ENCODE data around the gene SERPINB12. TPM values are rescaled to one million over a fixed set of nuclear protein-coding genes. Genes with fewer than 3 reads are reported as not detected.

Gene SERPINB12
- total and polyA plus RNA-seq, 2 donors (not counting 3 experiments of a cell fraction or from before 2014, with no cell fraction given): not detected

DNA sequence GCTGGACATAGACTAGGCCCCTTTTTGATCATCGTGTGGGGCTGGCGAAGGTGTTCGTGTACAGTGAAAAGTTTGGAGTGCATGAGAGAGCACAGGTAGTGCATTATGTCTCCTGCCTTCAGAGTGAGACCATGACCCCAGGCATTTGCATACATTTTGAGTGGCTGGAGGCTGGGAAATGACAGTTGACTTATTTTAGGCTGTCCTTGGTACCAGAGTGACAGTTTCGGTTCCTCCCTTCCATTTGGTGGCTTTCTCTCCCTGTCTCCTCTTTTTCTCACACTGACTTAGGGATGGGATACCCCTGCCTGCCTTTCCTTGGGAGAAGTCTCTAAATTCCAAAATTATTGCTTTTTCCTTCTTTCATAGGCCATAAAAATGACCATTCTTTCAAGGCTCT is 20.1 kb downstream of the SERPINB12 start:
- Histone ChIP-seq H3K9ac (replicated peaks; ENCODE audit: extremely low read depth, insufficient read depth, low read length) (no peak overlapping the region), H3K9me3 (replicated peaks; ENCODE audit: control insufficient read depth, insufficient read depth, low read length) (no peaks in the 10 kb centered on the region), H3K4me3 (replicated peaks in 1 of 3; ENCODE audit: insufficient read depth in 1 of 3, low read depth in 1 of 3, low read length in 3 of 3) (no peak overlapping the region), H3K9me1 (replicated peaks; ENCODE audit: control insufficient read depth, extremely low read depth, insufficient read depth, low read length) (no peaks in the 10 kb centered on the region), H3K4me1 (ENCODE audit: control insufficient read depth, extremely low read depth, insufficient read depth, low read length) (no peaks in the 10 kb centered on the region), H3K36me3 (ENCODE audit: control insufficient read depth in 2 of 2, extremely low read depth in 1 of 2, insufficient read depth in 2 of 2, low read length in 2 of 2) (no peaks in the 10 kb centered on the region), H3K27ac (ENCODE audit: insufficient read depth, low read depth, low read length) (no peak overlapping the region), H3K4me2 (ENCODE audit: insufficient read depth, low read length) (no peak overlapping the region), H2AFZ (ENCODE audit: low read depth, low read length) (no peak overlapping the region), H4K20me1 (replicated peaks; ENCODE audit: control insufficient read depth, extremely low read depth, insufficient read depth, low read length) (no peaks in the 10 kb centered on the region), H3K27me3 (ENCODE audit: control insufficient read depth in 2 of 2, insufficient read depth in 2 of 2, low read length in 2 of 2) (no peaks in the 10 kb centered on the region), H3K79me2 (ENCODE audit: control insufficient read depth, insufficient read depth, low read length) (no peaks in the 10 kb centered on the region)
- CTCF ChIA-PET: interaction anchor here (1.1 kb wide), 1 partner anchor 16 kb away, joined by 3 read pairs; no protein-coding TSS in a partner anchor
- POLR2A ChIA-PET: no interaction called here
- intact Hi-C loops (cut with micrococcal nuclease) (no loop called here), dilution Hi-C loops (cut with MboI; ENCODE audit: extremely low pct_ligation_motif_present, low sequenced_read_pairs) (no loop called here)
- no peak for FAIRE-seq
- BruUV-seq (replicated peaks): no TSS peak
- TF ChIP-seq GATA2 (IDR thresholded peaks at IDR 0.05; ENCODE audit: insufficient read depth, insufficient read length, low read depth, low read length) (no peak), EZH2 (IDR thresholded peaks at IDR 0.05; ENCODE audit: borderline replicate concordance, low read depth, low read length, severe bottlenecking) (no peak), POLR2AphosphoS5 (IDR thresholded peaks at IDR 0.05; ENCODE audit: insufficient read depth, low read depth, low read length) (no peak), FOS (IDR thresholded peaks at IDR 0.05; ENCODE audit: borderline replicate concordance, insufficient read depth, low read length) (no peak), JUN (IDR thresholded peaks at IDR 0.05; ENCODE audit: borderline replicate concordance, insufficient read depth, insufficient read length, low read depth) (no peak), MYC (IDR thresholded peaks at IDR 0.05; ENCODE audit: low read depth, low read length) (no peak), POLR2A (IDR thresholded peaks at IDR 0.05; ENCODE audit: low read depth, low read length) (no peak)
- TF ChIP-seq, protein P1, sequence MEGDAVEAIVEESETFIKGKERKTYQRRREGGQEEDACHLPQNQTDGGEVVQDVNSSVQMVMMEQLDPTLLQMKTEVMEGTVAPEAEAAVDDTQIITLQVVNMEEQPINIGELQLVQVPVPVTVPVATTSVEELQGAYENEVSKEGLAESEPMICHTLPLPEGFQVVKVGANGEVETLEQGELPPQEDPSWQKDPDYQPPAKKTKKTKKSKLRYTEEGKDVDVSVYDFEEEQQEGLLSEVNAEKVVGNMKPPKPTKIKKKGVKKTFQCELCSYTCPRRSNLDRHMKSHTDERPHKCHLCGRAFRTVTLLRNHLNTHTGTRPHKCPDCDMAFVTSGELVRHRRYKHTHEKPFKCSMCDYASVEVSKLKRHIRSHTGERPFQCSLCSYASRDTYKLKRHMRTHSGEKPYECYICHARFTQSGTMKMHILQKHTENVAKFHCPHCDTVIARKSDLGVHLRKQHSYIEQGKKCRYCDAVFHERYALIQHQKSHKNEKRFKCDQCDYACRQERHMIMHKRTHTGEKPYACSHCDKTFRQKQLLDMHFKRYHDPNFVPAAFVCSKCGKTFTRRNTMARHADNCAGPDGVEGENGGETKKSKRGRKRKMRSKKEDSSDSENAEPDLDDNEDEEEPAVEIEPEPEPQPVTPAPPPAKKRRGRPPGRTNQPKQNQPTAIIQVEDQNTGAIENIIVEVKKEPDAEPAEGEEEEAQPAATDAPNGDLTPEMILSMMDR (IDR thresholded peaks at IDR 0.05; ENCODE audit: extremely low read depth in 1 of 2, insufficient read depth in 1 of 2, low read depth in 1 of 2, low read length in 2 of 2): no peak
- TF ChIP-seq, protein P2, sequence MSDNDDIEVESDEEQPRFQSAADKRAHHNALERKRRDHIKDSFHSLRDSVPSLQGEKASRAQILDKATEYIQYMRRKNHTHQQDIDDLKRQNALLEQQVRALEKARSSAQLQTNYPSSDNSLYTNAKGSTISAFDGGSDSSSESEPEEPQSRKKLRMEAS (IDR thresholded peaks at IDR 0.05; ENCODE audit: insufficient read depth, insufficient read length): no peak
- no peak for DNase-seq (ENCODE audit: low read depth, low spot score)

All from endothelial cell of umbilical vein (primary cell).